Coronary artery (tissue), 2 donors: ENCODE results near the gene HAPLN2.

Experiments
- DNase-seq: peaks from one replicate; pipeline ENCODE4 v3.0.0-alpha.2; 2017; ENCODE audit warnings: low spot score
- H3K27ac ChIP-seq, 2 donors: fragments of 200-600 bp; sonication (generic); one replicate each; pipeline ENCODE4 v1.5.1; 2016 to 2019
- H3K4me3 ChIP-seq: fragments of 200-600 bp; sonication (generic); 2 replicates; pipeline ENCODE4 v1.5.1; 2016; ENCODE audit warnings: mild to moderate bottlenecking, moderate library complexity
- CTCF ChIP-seq: fragments of 200-600 bp; sonication (generic); IDR thresholded peaks from one replicate; pipeline ENCODE4 v1.5.1; 2019; ENCODE audit warnings: antibody characterized with exemption

HAPLN2 gene

DNA sequence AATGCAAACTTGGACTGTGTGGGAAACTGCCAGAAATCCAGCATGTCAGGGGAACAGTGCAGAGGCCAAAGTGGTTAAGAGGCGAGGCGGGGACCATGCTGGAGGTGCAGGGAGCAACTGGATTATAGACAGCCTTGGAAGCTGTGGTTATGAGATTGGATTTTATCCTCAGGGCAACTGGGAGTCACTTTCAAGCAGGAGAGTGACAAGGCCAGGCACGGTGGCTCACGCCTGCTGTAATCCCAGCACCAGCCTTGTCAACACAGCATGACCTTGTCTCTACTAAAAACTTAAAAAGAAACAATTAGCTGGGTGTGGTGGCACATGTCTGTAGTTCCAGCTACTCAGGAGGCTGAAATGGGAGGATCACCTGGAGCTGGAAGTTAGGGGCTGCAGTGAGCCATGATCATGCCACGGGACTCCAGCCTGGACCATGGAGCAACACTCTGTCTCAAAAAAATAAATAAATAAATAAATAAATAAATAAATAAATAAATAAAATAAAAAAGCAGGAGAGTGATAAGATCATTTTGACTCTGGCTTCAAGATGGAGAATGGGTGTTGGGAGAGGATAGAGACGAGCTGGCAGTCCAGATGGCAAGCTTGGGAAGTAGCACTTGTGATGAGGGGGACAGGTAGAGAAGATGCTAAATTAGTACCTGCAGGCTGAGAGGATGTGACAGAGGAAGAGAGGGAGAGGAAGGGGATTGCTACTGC, 3.5 kb downstream of the HAPLN2 start:
- Histone ChIP-seq H3K4me3 (no peak overlapping the region), H3K27ac (no peak overlapping the region)
- DNase-seq: no peak
- TF ChIP-seq CTCF: no peak

- Histone ChIP-seq H3K27ac (peak overlapping the region in 1 of 2 donors; percentile 56), H3K4me3 (peak overlapping the region; percentile 72)
- peak; percentile 36 for TF ChIP-seq CTCF
- no peak for DNase-seq
These were observed 5.0 kb downstream of the HAPLN2 start for GRCh38 chr1:156623946-156624813.

- peak overlapping the region; percentile 72 for H3K4me3 ChIP-seq
- no peak for TF ChIP-seq CTCF
- no peak for DNase-seq
- peak overlapping the region in 1 of 2 donors; percentile 56 for H3K27ac ChIP-seq
These were observed 5.7 kb downstream of the HAPLN2 start for GRCh38 chr1:156624814-156625435.

GRCh38 chr1:156625436-156626078, 6.3 kb downstream of the HAPLN2 start:
- Histone ChIP-seq H3K4me3 (peak overlapping the region; percentile 72), H3K27ac (peak overlapping the region in 1 of 2 donors; percentile 56)
- DNase-seq: no peak
- peak; percentile 75 for TF ChIP-seq CTCF

GRCh38 chr1:156626079-156626438, 6.8 kb downstream of the HAPLN2 start:
- DNase-seq: no peak
- TF ChIP-seq CTCF: no peak
- H3K27ac ChIP-seq: no peak overlapping the region
- H3K4me3 ChIP-seq: peak overlapping the region; percentile 72

DNA sequence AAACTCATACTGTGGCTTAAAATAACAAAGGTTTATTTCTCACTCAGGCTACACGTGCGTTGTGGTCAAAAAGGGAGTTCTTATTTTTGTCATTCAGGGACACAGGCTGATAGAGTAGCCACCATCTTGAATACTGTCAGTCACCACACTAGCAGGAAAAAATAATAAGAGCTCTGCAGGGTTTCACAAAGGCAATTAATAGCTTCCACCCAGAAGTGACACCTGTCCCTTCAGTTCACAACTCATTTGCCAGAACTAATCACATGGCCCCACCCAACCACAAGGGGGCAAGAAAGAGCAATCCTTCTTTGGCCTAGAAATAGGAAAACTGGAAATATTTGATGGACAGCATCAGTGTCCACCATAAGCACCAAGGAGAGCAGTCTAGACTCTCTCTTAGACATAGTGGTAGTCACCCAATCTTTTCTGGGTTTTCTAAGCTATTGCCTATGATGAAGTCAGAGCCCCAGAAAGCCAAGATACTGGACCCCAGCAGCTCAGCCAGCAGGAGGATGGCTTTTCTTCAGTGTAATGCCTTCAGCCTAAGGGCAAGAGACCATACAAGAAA, 8.2 kb downstream of the HAPLN2 start:
- no peak for DNase-seq
- Histone ChIP-seq H3K4me3 (no peak overlapping the region), H3K27ac (no peak overlapping the region)
- peak; percentile 36 for TF ChIP-seq CTCF
